Measurements from ENCODE around the gene GNB3.

The GNB3 gene

DNA sequence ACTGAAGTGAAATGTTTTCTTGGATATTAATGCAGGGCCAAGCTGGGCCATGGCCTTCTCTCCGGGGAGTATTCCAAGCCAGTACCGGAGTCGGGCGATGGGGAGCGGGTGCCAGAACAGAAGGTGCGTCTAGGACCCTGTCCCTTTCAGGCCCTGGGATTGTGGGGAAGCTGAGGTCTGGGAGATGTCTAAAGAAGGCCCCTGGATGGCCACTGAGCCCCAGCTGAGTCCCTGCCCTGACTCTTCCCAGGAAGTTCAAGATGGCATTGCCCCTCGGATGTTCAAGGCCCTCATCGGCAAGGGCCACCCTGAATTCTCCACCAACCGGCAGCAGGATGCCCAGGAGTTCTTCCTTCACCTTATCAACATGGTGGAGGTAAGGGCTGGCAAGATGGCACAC is 19.4 kb downstream of the GNB3 start:
- TF ChIP-seq, protein P1, sequence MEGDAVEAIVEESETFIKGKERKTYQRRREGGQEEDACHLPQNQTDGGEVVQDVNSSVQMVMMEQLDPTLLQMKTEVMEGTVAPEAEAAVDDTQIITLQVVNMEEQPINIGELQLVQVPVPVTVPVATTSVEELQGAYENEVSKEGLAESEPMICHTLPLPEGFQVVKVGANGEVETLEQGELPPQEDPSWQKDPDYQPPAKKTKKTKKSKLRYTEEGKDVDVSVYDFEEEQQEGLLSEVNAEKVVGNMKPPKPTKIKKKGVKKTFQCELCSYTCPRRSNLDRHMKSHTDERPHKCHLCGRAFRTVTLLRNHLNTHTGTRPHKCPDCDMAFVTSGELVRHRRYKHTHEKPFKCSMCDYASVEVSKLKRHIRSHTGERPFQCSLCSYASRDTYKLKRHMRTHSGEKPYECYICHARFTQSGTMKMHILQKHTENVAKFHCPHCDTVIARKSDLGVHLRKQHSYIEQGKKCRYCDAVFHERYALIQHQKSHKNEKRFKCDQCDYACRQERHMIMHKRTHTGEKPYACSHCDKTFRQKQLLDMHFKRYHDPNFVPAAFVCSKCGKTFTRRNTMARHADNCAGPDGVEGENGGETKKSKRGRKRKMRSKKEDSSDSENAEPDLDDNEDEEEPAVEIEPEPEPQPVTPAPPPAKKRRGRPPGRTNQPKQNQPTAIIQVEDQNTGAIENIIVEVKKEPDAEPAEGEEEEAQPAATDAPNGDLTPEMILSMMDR (IDR thresholded peaks at IDR 0.05; ENCODE audit: insufficient read depth, low read length): no peak
- TF ChIP-seq SPI1 (IDR thresholded peaks at IDR 0.05; ENCODE audit: borderline replicate concordance, low read depth) (no peak), GABPA (IDR thresholded peaks at IDR 0.05; ENCODE audit: low read depth) (no peak), POLR2AphosphoS5 (IDR thresholded peaks at IDR 0.05; ENCODE audit: low read depth) (no peak)
- TF ChIP-seq, protein P2, sequence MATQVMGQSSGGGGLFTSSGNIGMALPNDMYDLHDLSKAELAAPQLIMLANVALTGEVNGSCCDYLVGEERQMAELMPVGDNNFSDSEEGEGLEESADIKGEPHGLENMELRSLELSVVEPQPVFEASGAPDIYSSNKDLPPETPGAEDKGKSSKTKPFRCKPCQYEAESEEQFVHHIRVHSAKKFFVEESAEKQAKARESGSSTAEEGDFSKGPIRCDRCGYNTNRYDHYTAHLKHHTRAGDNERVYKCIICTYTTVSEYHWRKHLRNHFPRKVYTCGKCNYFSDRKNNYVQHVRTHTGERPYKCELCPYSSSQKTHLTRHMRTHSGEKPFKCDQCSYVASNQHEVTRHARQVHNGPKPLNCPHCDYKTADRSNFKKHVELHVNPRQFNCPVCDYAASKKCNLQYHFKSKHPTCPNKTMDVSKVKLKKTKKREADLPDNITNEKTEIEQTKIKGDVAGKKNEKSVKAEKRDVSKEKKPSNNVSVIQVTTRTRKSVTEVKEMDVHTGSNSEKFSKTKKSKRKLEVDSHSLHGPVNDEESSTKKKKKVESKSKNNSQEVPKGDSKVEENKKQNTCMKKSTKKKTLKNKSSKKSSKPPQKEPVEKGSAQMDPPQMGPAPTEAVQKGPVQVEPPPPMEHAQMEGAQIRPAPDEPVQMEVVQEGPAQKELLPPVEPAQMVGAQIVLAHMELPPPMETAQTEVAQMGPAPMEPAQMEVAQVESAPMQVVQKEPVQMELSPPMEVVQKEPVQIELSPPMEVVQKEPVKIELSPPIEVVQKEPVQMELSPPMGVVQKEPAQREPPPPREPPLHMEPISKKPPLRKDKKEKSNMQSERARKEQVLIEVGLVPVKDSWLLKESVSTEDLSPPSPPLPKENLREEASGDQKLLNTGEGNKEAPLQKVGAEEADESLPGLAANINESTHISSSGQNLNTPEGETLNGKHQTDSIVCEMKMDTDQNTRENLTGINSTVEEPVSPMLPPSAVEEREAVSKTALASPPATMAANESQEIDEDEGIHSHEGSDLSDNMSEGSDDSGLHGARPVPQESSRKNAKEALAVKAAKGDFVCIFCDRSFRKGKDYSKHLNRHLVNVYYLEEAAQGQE (IDR thresholded peaks at IDR 0.05; ENCODE audit: insufficient replicate concordance, low read depth): no peak
- Histone ChIP-seq H3K27me3 (ENCODE audit: insufficient read depth, poor library complexity, severe bottlenecking) (no peaks in the 10 kb centered on the region), H3K4me3 (replicated peaks; ENCODE audit: insufficient read depth, low read length) (no peak overlapping the region), H3K27ac (replicated peaks) (no peak overlapping the region)
- DNase-seq (ENCODE audit: low read depth in 1 of 2, low spot score in 1 of 2): no peak

DNA sequence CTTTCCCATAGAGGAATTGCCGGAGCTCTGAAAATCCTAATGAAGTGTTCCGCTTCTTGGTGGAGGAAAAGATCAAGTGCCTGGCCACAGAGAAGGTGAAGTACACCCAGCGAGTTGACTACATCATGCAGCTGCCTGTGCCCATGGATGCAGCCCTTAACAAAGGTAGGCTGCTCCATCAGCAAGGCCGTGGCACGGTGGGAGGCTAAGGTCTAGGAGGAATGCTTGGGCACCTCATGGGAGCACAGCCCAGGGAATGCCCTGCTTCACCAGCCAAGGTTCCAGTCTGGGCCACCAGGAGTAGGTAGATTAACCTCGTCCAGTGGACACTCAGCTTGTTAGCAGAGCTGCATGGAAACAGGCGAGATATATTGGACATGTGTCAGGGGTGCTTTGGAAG is 20.2 kb downstream of the GNB3 start:
- TF ChIP-seq POLR2AphosphoS5 (IDR thresholded peaks at IDR 0.05; ENCODE audit: low read depth): no peak
- no peak for TF ChIP-seq SPI1 (IDR thresholded peaks at IDR 0.05; ENCODE audit: borderline replicate concordance, low read depth)
- TF ChIP-seq, protein P2 (IDR thresholded peaks at IDR 0.05; ENCODE audit: insufficient replicate concordance, low read depth): no peak
- TF ChIP-seq GABPA (IDR thresholded peaks at IDR 0.05; ENCODE audit: low read depth): no peak
- TF ChIP-seq, protein P1 (IDR thresholded peaks at IDR 0.05; ENCODE audit: insufficient read depth, low read length): no peak
- Histone ChIP-seq H3K4me3 (replicated peaks; ENCODE audit: insufficient read depth, low read length) (no peak overlapping the region), H3K27me3 (ENCODE audit: insufficient read depth, poor library complexity, severe bottlenecking) (no peaks in the 10 kb centered on the region), H3K27ac (replicated peaks) (no peak overlapping the region)
- DNase-seq (ENCODE audit: low read depth in 1 of 2, low spot score in 1 of 2): no peak

DNA sequence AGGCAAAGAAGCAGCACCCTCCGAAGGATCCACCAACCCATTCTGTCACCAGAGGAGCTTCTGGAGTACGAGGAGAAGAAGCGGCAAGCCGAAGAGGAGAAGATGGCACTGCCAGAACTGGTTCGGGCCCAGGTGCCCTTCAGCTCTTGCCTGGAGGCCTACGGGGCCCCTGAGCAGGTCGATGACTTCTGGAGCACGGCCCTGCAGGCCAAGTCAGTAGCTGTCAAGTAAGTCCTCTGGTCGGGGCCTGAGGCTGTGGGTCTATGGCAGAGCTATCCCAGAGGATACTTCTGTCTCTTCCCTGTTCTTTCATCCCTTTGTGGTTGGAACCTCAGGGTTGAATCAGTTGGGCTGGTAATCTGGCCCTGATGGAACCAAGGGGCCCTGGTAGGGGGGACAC is 20.7 kb downstream of the GNB3 start:
- no peak for TF ChIP-seq POLR2AphosphoS5 (IDR thresholded peaks at IDR 0.05; ENCODE audit: low read depth)
- TF ChIP-seq, protein P1 (IDR thresholded peaks at IDR 0.05; ENCODE audit: insufficient read depth, low read length): no peak
- no peak for TF ChIP-seq GABPA (IDR thresholded peaks at IDR 0.05; ENCODE audit: low read depth)
- TF ChIP-seq, protein P2 (IDR thresholded peaks at IDR 0.05; ENCODE audit: insufficient replicate concordance, low read depth): no peak
- TF ChIP-seq SPI1 (IDR thresholded peaks at IDR 0.05; ENCODE audit: borderline replicate concordance, low read depth): no peak
- Histone ChIP-seq H3K27me3 (ENCODE audit: insufficient read depth, poor library complexity, severe bottlenecking) (no peaks in the 10 kb centered on the region), H3K4me3 (replicated peaks; ENCODE audit: insufficient read depth, low read length) (no peak overlapping the region), H3K27ac (replicated peaks) (no peak overlapping the region)
- DNase-seq (ENCODE audit: low read depth in 1 of 2, low spot score in 1 of 2): no peak
